NB4 (cell line): ENCODE measurements around the gene VPS13C.

Experiments used
- DNase-seq: peaks from one replicate; pipeline ENCODE4 v3.0.0; 2010; ENCODE audit warnings: low read depth
- H3K4me3 ChIP-seq: one replicate; pipeline ENCODE4 v1.5.1; 2011; ENCODE audit warnings: mild to moderate bottlenecking, low read depth, low read length, moderate library complexity
- MAX ChIP-seq: IDR thresholded peaks from 2 replicates; pipeline ENCODE4 v1.6.1; 2011; ENCODE audit warnings: low read depth, low read length
- MYC ChIP-seq: IDR thresholded peaks from 2 replicates; pipeline ENCODE4 v1.6.1; 2011; ENCODE audit warnings: low read depth, low read length
- POLR2A ChIP-seq: IDR thresholded peaks from 2 replicates; pipeline ENCODE4 v1.6.1; 2011; ENCODE audit warnings: mild to moderate bottlenecking; ENCODE audit not compliant: insufficient read length; ENCODE audit errors: extremely low read depth
- TF ChIP-seq, protein P1 (sequence below): IDR thresholded peaks from one replicate; pipeline ENCODE4 v1.5.1; 2012; ENCODE audit warnings: low read depth, low read length

The VPS13C gene, protein sequence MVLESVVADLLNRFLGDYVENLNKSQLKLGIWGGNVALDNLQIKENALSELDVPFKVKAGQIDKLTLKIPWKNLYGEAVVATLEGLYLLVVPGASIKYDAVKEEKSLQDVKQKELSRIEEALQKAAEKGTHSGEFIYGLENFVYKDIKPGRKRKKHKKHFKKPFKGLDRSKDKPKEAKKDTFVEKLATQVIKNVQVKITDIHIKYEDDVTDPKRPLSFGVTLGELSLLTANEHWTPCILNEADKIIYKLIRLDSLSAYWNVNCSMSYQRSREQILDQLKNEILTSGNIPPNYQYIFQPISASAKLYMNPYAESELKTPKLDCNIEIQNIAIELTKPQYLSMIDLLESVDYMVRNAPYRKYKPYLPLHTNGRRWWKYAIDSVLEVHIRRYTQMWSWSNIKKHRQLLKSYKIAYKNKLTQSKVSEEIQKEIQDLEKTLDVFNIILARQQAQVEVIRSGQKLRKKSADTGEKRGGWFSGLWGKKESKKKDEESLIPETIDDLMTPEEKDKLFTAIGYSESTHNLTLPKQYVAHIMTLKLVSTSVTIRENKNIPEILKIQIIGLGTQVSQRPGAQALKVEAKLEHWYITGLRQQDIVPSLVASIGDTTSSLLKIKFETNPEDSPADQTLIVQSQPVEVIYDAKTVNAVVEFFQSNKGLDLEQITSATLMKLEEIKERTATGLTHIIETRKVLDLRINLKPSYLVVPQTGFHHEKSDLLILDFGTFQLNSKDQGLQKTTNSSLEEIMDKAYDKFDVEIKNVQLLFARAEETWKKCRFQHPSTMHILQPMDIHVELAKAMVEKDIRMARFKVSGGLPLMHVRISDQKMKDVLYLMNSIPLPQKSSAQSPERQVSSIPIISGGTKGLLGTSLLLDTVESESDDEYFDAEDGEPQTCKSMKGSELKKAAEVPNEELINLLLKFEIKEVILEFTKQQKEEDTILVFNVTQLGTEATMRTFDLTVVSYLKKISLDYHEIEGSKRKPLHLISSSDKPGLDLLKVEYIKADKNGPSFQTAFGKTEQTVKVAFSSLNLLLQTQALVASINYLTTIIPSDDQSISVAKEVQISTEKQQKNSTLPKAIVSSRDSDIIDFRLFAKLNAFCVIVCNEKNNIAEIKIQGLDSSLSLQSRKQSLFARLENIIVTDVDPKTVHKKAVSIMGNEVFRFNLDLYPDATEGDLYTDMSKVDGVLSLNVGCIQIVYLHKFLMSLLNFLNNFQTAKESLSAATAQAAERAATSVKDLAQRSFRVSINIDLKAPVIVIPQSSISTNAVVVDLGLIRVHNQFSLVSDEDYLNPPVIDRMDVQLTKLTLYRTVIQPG (N-terminal part only)

DNA sequence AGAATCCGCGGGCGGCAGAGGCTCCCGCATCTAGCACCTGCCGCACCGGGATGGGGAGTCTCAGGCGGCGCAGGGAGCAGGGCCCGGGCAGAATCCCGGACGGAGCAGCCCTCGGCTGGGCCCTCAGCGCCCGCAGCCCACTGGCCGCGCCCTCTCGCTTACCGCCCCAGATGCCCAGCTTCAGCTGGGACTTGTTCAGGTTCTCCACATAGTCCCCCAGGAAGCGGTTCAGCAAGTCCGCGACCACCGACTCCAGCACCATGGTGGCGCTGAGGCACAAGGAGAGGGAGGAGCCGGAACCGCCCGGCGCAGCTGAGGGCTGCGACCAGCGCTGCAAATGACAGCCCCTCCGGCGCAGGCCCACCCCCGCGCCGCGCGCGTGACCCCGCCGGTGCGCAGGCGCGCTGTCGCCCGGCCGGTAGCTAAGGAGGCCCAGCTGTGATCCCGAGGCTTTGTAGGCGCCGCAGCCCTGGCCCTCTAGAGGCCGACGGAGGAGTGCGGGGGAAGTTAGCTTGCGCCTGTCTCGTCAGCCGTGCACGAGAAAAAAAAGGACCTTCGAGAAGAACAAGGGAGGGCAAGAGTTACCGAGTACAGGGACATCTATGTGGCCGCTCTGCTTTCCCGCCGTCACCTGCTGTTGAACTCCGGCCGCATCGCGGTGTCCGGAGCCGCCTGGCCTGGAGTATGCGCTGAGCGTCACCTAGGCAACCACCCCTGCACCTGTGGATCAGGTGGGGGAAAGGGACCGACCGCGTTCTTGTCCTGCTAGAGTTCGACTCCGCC, at the start of gene VPS13C:
Gene VPS13C, minus strand, starts transcription at position 335 of the 783 bp plus-strand sequence. Its CDS starts 73 bp downstream, at position 262.
- DNase-seq: peak; percentile 95
- TF ChIP-seq MYC (no peak; the same call in none of the 2 replicates), POLR2A (peak; percentile 87), MAX (peak; percentile 89)
- TF ChIP-seq, protein P1, sequence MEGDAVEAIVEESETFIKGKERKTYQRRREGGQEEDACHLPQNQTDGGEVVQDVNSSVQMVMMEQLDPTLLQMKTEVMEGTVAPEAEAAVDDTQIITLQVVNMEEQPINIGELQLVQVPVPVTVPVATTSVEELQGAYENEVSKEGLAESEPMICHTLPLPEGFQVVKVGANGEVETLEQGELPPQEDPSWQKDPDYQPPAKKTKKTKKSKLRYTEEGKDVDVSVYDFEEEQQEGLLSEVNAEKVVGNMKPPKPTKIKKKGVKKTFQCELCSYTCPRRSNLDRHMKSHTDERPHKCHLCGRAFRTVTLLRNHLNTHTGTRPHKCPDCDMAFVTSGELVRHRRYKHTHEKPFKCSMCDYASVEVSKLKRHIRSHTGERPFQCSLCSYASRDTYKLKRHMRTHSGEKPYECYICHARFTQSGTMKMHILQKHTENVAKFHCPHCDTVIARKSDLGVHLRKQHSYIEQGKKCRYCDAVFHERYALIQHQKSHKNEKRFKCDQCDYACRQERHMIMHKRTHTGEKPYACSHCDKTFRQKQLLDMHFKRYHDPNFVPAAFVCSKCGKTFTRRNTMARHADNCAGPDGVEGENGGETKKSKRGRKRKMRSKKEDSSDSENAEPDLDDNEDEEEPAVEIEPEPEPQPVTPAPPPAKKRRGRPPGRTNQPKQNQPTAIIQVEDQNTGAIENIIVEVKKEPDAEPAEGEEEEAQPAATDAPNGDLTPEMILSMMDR: peak; percentile 64
- H3K4me3 ChIP-seq: peak within 1 kb of the TSS; percentile 89

GRCh38 chr15:62109437-62109836, 49.2 kb upstream of the VPS13C start:
- no peak for DNase-seq
- TF ChIP-seq MAX (no peak), MYC (no peak), POLR2A (no peak)
- TF ChIP-seq, protein P1: no peak
- H3K4me3 ChIP-seq: no peak overlapping the region

DNA sequence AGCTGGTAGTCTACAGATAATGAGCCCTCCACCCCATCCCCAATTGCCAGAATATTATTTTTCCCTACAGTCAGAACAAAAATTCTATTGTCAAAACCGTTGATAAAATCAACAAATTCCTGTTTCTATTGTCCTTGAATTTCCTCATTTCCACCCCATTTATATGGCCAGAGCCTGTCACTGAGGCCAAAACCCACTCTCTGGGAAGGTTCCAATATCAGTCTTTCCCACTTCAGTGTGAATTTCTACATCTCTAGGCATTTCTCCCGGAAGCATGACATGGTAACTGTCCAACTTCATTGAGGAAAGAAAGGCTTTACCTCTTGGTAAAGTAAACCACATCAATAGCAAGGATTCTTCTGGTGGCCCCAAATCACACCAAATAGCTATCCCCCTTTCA, 48.2 kb upstream of the VPS13C start:
- TF ChIP-seq MAX (no peak), POLR2A (no peak), MYC (no peak)
- TF ChIP-seq, protein P1: no peak
- DNase-seq: no peak
- H3K4me3 ChIP-seq: no peak overlapping the region

DNA sequence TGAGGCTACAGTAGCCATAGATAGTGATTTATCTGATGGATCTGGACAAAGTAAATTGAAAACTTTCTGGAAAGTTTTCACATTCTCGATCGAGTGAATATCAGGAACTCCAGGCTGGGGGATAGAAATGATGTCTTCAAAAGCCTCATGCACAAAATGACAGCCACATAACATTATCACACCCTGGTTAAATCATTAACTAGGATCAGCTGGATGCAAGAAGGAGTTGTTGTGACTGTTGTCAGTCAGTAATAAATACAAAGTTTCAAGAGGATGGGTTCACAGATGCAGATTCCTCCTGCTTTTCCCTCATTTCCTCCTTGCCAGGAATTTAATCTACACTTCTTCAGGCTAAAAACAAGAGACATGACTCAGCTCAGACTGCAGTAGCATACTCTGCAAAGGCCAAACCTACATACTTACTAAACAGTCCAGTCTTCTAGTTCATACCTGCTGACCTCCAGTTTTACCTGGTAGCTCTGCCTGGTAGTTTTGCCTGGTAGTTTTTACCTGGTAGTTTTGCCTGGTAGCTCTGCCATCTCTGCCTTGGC, 47.4 kb upstream of the VPS13C start:
- no peak overlapping the region for H3K4me3 ChIP-seq
- no peak for TF ChIP-seq POLR2A
- TF ChIP-seq, protein P1: no peak
- TF ChIP-seq MYC: no peak
- TF ChIP-seq MAX: no peak
- DNase-seq: no peak
